Measurements from ENCODE around the gene DGCR8. TPM values are rescaled to one million over a fixed set of nuclear protein-coding genes. Genes with fewer than 3 reads are reported as not detected.

The DGCR8 gene
- 21.1 and 22.4 TPM in 2 replicates for total RNA-seq
- polyA plus RNA-seq (2012) = 26.6 TPM

GRCh38 chr22:20079745-20080444 is at the start of gene DGCR8:
Gene DGCR8 (plus strand): TSS chr22:20080241. CDS start chr22:20085964, 5,723 bp downstream.
- DNase-seq (ENCODE audit: low read depth) = peak; percentile 97

GRCh38 chr22:20031732-20032406 is 48.2 kb upstream of the DGCR8 start:
- DNase-seq (ENCODE audit: low read depth) = no peak

GRCh38 chr22:20032407-20032991 is 47.5 kb upstream of the DGCR8 start:
- peak; percentile 80 for DNase-seq (ENCODE audit: low read depth)

DNA sequence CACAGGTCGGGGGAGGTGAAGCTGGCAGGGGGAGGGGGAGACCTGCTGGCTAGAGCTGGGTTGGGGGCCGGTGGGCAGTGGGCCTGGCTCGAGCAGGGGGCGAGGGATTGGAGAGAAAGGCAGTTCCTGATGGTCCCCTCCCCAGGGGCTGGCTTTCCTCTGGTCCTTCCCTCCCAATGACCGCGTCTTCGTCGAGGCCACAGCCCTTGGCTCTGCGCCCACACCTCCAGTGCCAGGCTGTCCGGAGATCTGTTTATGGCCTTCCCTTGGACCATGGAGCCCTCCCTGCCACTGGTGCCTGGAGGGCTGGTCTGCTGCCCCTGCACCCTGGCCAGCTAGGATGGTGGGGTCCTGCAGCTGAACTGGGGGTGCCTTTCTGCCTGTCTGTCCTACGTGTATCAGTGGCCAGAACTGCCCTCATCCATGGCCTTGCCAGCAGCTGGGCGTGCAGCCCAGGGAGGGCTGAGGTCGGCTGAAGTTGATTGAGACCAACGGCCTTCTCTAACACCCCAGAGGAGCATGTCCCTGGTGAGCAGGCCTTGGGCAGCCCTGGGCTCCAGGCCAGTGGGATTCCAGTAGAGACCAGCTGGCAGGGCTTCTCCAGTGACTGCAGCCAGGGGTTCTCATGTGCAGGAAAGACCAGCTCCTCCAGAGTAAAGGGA is 46.9 kb upstream of the DGCR8 start:
- peak; percentile 91 for DNase-seq (ENCODE audit: low read depth)

- DNase-seq (ENCODE audit: low read depth) = no peak
These were observed 45.9 kb upstream of the DGCR8 start for GRCh38 chr22:20034143-20034542.

- no peak for DNase-seq (ENCODE audit: low read depth)
These were observed 44.5 kb upstream of the DGCR8 start for GRCh38 chr22:20035375-20036083.

GRCh38 chr22:20036084-20036482 is 44.0 kb upstream of the DGCR8 start:
- DNase-seq (ENCODE audit: low read depth) = no peak

DNA sequence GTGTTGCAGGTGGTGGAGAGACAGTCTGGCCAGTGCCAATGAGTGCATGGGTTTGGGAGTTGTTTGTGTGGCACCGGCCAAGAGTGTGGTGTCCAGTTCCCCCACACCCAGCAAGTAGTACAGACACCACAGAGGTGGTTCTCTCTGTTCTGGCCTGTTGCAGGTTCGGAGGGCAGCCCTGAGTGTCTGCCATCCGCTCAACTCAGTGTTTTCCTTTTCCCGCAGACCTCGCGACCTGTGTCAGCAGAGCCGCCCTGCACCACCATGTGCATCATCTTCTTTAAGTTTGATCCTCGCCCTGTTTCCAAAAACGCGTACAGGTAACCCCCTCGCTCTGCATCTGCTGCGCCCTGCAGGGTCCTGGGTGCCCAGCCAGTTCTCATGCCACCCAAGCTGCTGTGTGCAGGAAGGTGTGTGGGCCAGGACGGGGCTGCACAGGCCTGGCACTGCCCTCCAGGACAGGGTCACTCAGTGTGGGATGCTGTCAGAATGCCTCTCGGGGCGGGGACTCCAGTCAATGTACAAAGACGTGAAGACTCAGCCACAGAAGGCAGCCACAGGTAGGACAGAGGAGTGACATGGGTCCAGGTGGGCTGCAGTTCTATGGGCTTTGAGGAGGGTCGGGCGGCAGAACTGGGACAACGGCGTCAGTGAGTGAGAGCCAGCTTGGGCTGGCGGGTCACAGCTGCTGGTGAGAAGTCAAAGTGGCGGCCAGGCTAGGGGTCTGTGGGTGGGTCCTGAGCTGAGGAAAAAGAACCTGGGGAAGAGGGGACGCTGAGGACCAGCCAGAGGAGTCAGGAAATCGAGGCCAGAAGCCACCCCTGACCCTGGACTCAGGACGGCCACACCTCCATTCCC is 43.3 kb upstream of the DGCR8 start:
- no peak for DNase-seq (ENCODE audit: low read depth)

DNA sequence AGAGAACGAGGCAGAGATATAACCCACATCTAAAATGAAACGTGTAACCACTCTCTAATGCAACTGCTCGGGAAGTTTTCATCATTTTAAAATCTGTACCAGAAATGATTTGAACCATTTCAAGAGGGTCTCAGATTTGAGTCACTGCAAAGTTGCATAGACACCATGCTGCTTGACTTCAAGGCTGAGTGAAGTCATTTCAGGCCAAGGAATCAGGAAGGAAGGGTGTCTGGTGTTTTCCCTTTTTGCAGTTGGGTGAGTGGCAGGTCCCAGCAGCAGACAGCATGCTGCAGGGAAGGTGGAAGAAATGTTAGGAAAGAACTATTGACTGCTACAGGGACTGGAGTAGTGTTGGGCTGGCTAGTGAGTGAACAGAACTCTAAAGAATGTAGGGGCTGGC is 42.6 kb upstream of the DGCR8 start:
- no peak for DNase-seq (ENCODE audit: low read depth)

GRCh38 chr22:20038574-20038973 is 41.5 kb upstream of the DGCR8 start:
- DNase-seq (ENCODE audit: low read depth) = no peak

DNA sequence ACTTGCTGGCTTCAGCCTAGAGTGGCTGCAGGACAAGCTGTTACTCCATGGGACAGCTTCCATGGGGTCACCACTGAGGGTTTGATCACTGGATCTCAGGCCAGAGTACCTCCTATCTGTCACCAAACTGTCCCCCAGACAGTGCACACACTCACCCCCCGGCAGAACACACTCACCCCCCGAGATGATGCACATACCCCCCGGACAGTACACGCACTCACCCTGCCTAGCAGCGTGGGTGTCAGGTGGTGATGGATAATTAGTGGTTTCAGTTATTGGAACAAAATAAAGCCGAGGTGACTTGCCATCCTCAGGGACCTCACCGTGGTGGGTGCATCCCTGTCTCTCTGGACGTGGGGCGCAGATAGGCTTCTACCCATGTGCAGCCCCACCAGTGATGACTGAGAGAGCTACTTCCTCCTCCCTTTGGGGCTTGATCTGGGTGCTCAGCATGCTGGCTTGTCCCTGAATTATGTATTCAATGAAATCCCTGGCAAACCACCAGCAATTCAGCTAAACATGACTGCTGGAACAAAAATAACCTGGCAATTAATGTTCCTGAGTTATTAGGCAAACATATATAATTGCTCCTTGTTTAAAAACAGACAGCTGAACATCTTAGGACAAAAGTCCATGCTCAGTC is 40.2 kb upstream of the DGCR8 start:
- DNase-seq (ENCODE audit: low read depth) = no peak

DNA sequence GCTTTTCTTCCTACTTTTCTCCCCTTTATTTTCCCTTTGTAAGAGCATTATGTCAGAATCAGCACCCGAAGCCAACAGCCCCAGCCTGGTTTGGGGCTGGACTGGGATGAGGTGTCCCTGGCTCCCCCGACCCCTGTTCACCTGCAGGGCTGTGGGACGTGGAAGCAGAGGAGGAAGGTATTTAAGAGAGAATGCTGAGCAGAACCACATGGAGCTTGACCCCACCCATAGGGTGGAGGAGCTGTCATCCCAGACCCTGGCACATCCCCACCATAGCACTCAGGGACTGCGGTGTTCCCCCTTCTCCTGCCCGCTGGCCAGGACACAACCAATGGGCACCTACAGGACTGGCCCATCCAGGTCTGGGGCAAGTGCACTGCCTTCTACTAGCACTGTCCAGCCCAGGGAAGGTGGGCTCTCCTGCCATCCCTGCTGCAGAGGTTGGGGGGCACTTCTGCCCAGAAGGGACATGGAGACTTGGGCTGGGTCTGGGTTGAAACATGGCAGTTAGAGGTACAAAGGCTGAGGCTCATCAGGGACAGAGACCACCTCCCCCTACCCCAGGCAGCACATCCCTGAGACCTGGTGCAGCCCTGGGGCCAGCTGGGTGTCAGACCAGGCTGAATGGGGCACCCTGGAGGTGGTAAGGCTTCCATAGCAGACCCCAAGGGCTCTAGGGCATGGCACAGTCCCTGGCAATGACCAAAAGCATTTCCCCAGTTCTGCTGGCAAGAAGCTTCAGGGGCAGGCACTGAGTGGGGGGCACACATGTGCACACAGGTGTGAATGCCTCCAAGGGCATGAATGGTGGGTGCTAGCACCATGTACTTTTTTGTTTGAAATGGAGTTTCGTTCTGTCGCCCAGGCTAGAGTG is 39.5 kb upstream of the DGCR8 start:
- no peak for DNase-seq (ENCODE audit: low read depth)

DNA sequence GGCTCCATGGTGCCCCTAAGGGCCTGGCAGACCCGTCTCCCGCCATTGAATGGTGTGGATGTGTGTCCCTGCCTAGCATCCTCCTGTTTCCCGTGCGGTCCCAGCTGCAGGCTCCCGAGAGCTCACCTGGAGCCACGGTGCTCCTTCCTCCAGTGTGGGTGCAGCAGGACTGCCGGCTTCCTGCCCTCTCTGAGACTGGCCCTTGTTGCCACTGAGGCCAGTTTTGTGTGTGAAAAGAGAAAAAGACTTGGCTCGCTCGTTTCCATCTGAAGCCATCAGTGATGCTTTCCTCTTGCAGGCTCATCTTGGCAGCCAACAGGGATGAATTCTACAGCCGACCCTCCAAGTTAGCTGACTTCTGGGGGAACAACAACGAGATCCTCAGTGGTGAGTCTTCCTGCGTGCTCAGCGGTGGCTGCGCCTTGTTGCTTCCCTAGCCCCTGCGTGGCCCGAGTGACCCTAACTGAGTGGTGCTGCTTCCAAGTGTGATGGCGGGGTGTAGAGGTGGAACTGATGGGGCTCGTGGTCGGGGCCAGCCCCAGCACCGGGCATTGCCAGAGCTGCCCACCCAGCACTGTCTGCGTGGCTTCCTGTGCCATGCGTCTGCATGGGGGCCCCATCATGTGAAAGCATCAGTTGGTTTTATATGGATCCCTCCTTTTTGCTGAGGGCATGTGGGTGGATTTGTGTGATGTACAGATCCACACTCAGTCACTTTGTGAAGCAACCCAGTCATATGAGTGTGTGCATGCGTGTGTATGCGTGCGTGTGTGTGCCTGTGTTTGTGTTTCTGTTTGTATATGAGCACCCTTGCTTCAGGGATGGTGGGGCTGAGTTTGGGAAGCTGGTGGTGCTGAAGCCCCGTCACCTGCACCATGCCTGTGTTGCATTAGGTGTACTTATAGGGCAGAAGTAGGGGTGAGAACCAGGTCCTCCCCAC is 36.7 kb upstream of the DGCR8 start:
- DNase-seq (ENCODE audit: low read depth) = no peak

- DNase-seq (ENCODE audit: low read depth) = no peak
These were observed 36.1 kb upstream of the DGCR8 start for GRCh38 chr22:20043997-20044342.

DNA sequence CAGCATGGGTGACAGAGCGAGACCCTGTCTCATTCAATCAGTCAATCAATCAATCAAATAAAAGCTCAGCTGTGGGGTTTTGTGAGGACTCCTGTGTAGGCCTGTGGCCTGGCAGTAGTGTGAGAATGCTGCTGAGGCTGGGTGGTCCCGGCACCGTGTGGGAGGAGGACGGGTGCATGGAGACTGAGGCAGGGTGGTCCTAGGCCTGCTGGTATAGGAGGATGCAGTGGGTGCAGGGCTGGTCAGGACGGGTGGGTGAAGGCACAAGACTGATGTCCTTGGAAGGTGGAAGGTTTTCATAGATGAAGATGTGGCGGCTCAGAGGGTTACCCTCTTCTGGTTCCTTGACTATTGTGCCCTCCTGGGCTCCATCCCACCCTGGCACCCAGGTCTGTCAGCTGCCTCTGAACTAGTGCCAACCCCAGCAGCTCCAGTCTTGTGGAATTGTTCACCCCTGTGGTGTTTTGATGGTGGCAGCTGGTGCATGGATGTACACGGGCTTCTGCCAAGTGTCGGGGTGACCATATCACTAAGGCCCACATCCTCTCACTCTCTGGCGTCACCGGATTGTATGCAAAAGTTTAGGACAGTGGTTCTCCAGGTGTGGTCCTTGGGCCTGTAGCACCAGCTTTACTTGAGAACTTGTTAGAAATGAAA is 35.4 kb upstream of the DGCR8 start:
- DNase-seq (ENCODE audit: low read depth) = peak; percentile 22

- no peak for DNase-seq (ENCODE audit: low read depth)
These were observed 33.3 kb upstream of the DGCR8 start for GRCh38 chr22:20046730-20047129.

- DNase-seq (ENCODE audit: low read depth) = no peak
These were observed 28.1 kb upstream of the DGCR8 start for GRCh38 chr22:20051927-20052308.

All from myocyte (in vitro differentiated cells).